OCI-LY7 (cell line): ENCODE results near the gene LGR6.

Experiments
- EZH2phosphoT487 ChIP-seq: fragments of 200-600 bp; sonication (generic); IDR thresholded peaks from 2 replicates; pipeline ENCODE4 v1.6.1; 2018; ENCODE audit warnings: low read depth, borderline replicate concordance, mild to moderate bottlenecking, mixed run types, antibody characterized with exemption, low read length, moderate library complexity, mixed read lengths
- TF ChIP-seq, protein P1 (sequence below): fragments of 200-600 bp; sonication (generic); conservative IDR thresholded peaks from 2 replicates; pipeline ENCODE4 v1.5.1; 2014; ENCODE audit warnings: mild to moderate bottlenecking, antibody characterized with exemption, low read length, moderate library complexity, mixed read lengths

DNA sequence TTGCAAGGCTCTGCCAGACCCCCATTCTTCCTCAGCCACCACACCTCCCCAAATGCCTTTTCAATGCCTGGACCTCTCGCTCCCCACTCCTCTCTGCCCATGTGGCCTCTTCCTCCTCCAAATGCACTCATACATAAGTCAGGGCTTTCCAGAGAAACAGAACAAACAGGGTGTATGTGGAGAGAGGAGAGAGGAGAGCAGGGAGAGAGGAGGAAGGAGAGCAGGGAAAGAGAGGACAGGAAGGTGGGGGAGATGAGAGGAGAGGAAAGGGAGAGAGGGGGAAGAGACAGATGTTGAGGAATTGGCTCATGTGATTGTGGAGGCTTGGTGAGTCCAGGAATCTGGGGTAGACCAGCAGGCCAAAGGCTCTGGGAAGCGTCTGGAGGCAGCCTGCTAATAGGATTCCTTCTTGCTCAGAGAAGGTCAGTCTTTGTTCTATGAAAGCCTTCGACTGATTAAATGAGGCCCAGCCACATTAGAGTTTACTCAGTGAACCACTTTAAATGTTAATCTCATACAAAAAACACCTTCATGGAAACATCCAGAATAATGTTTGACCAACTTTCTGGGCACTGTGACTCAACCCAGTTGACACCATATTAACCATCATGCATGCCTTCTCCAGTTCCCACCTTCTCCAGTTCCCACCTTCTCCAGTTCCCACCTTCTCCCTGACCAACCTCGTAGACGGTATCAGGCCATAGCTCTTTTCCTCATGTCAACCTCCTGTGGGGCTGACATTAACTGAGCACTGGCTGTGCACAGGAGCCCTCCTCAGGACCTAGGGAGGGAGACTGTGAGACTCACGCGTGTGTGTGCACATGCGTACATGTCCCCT, 11.3 kb upstream of the LGR6 start:
- TF ChIP-seq, protein P1, sequence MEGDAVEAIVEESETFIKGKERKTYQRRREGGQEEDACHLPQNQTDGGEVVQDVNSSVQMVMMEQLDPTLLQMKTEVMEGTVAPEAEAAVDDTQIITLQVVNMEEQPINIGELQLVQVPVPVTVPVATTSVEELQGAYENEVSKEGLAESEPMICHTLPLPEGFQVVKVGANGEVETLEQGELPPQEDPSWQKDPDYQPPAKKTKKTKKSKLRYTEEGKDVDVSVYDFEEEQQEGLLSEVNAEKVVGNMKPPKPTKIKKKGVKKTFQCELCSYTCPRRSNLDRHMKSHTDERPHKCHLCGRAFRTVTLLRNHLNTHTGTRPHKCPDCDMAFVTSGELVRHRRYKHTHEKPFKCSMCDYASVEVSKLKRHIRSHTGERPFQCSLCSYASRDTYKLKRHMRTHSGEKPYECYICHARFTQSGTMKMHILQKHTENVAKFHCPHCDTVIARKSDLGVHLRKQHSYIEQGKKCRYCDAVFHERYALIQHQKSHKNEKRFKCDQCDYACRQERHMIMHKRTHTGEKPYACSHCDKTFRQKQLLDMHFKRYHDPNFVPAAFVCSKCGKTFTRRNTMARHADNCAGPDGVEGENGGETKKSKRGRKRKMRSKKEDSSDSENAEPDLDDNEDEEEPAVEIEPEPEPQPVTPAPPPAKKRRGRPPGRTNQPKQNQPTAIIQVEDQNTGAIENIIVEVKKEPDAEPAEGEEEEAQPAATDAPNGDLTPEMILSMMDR, result no peak
- no peak for TF ChIP-seq EZH2phosphoT487
